SH-SY5Y (cell line): ENCODE measurements around the gene KRTAP6-3.

ENCODE experiments used
- GATA2 ChIP-seq: IDR thresholded peaks from 2 replicates; pipeline ENCODE4 v1.6.1; 2011; ENCODE audit warnings: mild to moderate bottlenecking, low read depth, low read length
- GATA3 ChIP-seq: IDR thresholded peaks from 2 replicates; pipeline ENCODE4 v1.6.1; 2011; ENCODE audit warnings: low read depth, mild to moderate bottlenecking, low read length, moderate library complexity

GRCh38 chr21:30555095-30555494 is 37.1 kb upstream of the KRTAP6-3 start:
- TF ChIP-seq GATA2 (no peak), GATA3 (no peak)
